HG03025 (cell line): ENCODE measurements around the gene WNT8B.
A peak's percentile ranks its signal among the peaks of the same experiment; 100 is the strongest.

Source experiments
- ATAC-seq: cut with Tn5 transposase; IDR thresholded peaks from one replicate; pipeline ENCODE4 v1.9.1; 2021; ENCODE audit warnings: mild to moderate bottlenecking, moderate library complexity; ENCODE audit not compliant: unreplicated experiment, low FRiP score

Gene WNT8B

DNA sequence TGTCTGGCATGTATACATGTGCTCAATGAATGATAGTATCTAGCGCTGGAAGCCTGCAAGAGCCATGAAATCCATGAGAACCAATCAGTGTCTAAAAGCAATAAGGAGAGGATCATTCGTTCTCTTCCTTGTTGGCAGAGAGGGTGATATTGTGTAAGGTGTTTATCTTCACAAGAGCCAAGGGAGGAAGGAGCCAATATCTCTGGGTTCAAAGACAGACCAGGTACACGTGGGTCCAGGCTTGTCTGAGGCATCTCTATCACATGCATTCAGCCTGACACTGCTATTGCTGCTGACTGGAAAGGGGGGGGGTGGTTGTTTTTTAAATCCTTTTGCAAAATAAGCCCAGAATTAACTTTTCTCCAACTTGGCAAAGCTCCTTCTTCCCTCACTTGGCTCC, 52.8 kb downstream of the WNT8B start:
- ATAC-seq = no peak

- ATAC-seq = no peak
Measured at GRCh38 chr10:100516847-100517246, 54.0 kb downstream of the WNT8B start.

- ATAC-seq = no peak
Measured at GRCh38 chr10:100518761-100519241, 56.0 kb downstream of the WNT8B start.

DNA sequence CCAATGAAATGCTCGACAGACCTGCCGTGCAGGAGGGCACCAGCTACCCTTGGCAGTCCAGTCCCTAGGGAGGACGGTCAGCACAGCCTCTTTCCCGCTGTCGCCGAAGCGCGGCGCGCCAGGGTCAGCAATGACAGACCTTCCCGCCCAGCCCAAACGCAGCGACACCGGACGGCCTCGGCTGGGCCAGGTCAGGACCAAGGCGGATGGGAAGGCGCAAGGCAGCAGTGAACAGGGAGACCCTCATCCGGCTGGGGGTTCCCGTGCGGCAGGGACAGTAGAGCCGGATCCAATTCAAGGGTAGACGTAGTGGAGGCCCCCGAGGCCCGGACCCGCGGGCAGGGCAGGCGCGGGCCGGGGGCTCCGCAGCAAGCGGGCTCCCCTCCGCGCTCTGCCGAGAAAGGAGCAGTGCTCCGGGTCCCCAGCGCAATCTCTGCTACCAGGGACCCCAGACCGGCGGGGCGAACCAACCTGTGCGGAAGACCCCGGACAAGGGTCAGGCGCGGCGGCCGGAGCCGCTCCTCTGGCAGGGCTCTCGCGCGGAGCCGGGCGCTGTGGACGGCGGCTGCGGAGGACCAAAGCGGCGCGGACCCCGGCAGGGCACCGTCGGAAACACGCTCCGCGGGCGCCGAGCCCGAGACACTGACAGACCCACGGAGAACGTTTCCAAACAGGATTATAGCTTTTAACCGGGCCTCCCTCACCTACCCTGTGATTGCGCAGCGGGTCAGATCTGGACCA, 56.7 kb downstream of the WNT8B start, which contains the start of gene SEC31B:
Gene SEC31B, minus strand, starts transcription at position 551 of the 741 bp plus-strand sequence. CDS start 2,909 bp downstream, outside the sequence.
- no peak for ATAC-seq

DNA sequence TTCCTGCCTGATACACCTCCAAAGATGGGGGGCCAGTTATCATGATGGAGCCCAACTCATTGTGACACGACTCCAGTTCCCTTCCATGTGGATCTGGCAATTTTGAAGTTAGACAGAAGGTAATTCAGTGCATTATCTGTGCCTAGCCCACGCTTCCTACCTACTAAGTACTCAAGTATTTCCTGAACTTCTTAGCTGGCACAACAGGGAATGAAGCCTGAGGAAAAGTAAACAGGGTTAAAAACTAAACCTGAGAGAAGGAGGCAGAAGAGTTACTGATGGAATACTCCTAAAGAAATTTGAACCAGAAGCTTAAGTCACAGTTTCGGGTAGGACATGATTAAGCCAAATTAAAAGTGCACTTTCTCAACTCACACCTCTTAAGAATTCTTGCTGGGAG, 58.0 kb downstream of the WNT8B start:
- no peak for ATAC-seq

DNA sequence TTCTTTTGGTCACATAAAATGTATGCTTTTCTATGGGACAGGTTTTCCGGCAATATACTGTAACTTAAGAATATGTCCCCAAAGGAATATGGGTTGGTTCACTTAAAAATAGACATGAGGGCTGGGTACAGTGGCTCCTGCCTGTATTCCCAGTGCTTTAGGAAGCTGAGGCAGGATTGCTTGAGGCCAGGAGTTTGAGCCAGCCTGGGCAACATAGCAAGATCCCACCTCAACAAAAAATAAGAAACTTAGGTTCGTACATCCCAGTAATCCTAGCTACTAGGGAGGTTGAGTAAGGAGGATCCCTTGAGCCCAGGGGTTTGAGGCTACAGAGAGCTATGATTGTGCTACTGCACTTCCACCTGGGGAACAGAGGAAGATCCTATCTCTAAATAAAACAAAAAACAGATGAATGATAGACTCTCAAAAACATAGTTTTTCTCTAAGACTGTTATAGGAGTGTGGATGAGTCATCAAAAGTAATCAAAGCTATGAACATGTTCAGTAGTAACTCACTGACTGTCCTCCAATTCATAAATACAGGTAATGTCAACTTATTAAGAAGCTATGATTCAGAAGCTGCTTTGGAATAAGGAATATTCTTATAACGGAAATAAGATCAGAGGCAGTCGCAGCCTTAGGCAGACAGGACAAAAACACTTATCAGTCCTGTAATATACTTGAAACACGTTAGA, 59.4 kb downstream of the WNT8B start:
- ATAC-seq = no peak

DNA sequence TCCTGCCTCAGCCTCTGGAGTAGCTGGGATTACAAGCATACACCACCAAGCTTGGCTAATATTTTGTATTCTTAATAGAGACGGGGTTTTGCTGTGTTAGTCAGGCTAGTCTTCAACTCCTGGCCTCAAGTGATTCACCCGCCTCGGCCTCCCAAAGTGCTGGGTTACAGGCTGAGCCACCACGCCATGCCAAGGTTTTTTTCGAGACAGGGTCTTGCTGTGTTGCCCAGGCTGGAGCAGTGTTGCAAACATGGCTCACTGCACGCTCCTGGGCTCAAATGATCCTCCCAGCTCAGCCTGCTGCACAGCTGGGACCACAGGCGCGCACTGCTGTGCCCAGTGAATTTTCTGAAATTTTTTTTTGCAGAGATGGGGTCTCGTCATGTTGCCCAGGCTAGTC, 60.1 kb downstream of the WNT8B start:
- ATAC-seq = no peak

- no peak for ATAC-seq
Measured at GRCh38 chr10:100524206-100524605, 61.4 kb downstream of the WNT8B start.

DNA sequence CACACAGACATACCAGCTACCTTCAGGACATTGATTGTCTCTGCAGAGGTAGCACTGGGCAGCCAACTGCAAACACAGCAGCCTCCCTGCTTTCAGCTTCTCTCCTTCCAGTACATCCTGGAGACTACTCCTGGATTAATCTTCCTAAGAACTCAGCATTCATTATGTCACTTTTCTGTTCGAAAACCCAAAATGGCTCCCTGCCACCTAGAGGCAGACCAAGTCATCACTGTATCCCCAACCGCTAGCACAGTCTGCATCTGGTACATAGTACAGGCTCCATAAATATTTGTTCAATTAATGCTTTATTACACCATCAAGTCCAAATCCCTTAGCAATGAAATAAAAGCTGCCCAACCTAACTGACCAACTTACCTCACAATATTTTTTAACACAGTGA, 61.8 kb downstream of the WNT8B start:
- no peak for ATAC-seq

- ATAC-seq = no peak
Measured at GRCh38 chr10:100528123-100528886, 65.5 kb downstream of the WNT8B start.

DNA sequence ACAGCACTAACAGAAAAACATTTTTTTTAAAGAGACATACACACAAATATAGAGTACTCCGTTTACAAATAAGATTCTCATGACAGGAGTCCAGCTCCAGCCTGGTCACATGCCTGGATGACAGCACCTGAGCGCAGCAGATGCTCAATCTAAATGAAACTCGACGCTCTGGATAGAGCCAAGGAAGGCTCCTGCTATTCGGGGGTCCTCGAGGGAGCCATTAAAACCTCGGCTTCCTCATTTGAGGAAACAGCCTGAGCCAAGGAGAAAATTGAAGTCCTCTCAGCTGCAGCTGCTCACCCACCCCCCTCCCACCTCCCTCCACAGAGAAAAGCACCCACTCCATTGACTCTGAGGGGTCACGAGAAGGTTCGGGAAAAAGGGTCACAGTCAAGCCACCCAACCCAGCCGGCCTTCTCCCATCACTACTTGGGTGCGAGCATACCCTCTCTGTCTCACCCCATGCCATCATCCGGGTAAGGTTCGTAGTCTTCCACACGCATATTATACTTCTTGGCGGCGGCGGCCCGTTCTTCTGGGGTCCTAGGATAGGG, 66.2 kb downstream of the WNT8B start:
- ATAC-seq = no peak

DNA sequence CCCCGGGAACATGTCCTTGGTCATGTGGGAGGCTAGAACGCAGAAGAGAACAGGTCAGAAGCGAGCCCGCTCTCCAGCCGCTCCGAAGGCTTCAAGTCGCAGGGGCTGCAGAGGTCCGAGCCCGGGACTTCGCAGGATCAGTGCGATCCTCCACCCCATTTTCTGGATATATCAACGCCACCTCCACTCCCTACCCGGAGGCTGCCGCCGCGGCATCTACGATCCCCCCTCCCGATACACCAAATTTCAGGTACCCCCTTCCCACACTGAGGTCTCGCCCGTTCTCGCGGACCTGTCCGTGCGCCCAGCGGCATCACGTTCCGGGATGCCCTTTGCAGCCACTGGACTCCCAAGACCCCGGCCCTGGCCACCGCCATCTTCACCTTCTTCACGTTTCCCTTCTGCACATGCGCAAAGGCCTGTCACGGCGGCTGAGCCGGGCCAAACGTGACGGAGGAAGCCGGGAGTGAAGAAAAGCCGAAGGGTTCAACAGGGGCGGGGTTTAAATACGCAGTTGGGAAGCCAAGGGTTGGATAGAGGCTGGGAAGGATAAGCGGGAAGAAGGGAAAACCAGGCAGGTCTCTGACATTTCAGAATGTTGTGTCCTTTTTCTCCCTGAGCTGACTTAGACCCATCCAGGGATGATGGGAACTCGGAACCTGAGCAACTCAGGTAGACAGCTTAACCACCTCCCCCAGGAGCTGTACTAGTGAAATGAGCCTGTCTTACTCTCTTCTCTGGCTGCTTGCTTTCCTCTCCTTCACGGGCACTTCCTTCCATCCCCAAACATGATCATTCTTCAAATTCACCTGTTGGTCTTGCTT, 66.9 kb downstream of the WNT8B start, which contains the start of gene NDUFB8:
Gene NDUFB8, minus strand, starts transcription at position 397 of the 824 bp plus-strand sequence. Its CDS starts 20 bp downstream, at position 377.
- ATAC-seq = peak; percentile 47

- no peak for ATAC-seq
Measured at GRCh38 chr10:100531761-100532160, 69.0 kb downstream of the WNT8B start.
